AG09319 (cell line): Measurements from ENCODE around the gene AANAT.

Experiments
- DNase-seq: peaks from one replicate; pipeline ENCODE4 v3.0.0-alpha.2; 2010; ENCODE audit warnings: low read depth; ENCODE audit errors: extremely low read depth
- CTCF ChIP-seq: IDR thresholded peaks from 2 replicates; pipeline ENCODE4 v1.5.1; 2011; ENCODE audit warnings: low read depth, mild to moderate bottlenecking, inconsistent platforms, low read length, moderate library complexity

Gene AANAT

DNA sequence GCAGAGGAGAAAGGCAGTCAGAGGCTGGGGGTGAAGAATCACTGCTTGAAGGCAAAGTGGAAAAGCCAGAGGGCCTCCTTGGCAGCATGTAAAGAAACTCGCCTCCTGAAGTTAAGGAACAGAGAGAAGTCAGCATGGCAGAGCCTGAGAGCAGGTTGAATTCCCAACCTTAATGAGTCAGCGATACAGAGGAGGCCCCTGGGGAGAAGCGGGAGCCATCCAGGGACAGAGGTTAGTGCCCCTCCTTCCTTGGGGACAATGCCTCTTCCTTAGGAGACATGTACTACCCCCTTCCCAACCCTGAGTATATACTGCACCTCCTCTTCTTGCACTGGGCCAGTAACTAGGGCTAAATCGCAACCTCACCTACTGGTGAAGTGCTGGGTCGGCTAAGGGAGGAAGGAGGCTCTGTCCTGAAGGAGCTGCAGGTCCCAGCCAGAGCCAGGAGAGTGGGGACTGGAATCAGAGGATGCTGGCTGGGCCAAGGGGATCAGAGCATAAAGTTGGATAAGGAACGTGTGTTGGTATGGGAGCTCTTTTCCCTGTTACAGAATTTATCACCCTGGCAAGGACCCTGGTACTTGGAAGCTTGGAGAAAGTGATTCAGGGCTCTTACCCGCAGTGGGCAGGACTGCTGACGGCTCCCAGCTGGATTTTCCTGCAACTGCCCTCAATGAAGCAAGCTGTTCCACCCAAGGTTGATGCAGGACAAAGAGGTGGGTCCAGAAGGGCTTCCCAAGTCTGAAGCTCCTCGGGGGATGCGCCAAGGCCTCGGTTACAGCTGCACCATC is 5.4 kb upstream of the AANAT start:
- TF ChIP-seq CTCF, result no peak
- DNase-seq, result no peak

- no peak for TF ChIP-seq CTCF
- no peak for DNase-seq
These were observed 4.7 kb upstream of the AANAT start for GRCh38 chr17:76462556-76463290.

DNA sequence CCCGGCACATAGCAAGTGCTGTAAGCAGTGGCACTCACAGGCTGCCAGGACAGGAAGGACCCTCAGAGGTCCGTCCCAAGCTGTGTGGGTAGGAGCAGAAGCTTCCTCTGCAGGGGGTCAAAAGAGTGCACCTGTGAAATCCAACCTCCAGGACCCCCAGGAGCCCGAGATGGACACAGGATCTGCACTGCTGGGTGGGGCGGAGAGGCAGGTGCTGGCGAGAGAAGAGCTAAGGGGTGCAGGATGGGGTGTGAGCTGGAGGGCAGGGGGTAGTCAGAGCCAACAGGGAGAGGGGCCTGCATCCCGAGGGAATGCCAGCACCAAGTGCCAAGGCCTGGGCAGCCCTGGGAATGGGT is 650 bp upstream of the AANAT start:
- TF ChIP-seq CTCF, result no peak
- no peak for DNase-seq

DNA sequence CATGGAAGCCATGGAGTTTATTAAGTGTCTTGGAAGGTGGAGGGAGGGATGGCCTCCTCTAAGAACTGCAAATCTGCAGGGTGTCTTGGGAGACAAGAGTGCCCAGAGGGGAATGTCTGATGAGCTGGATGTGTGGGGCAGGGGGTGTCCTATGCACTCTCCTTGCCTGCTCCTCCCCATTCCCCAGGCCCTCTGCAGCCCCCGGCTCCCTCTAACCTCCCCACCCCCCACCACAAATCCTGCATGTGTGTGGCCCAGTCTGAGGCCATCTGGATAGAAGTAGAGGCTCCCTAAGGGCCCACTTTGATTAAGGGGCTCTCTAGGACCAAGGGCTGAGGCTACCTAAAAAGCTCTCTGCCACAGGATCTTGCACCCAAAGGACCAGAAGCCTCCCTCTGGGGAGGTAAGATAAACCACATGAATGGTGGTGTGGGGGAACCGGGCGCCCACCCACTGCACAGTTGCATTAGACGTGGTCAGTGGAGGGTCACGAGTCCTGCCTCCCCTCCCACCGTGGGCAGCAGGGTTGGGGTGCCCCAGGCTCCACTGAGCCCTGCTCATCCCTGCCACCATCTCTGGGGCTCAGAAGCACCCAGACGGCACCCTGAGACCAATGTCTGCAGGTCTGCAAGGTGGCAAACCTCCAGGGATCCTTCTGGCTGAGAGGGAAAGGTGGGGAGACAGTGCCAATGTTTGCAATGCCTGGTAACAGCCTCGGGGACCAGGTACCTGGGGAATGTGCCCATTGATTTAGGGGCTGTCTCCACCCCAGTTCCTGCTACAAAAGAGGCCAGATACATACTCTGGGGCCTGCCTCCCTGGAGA is 618 bp downstream of the AANAT start:
- no peak for DNase-seq
- no peak for TF ChIP-seq CTCF

- no peak for DNase-seq
- no peak for TF ChIP-seq CTCF
These were observed 1.2 kb downstream of the AANAT start for GRCh38 chr17:76468634-76469010.

- DNase-seq, result no peak
- TF ChIP-seq CTCF, result no peak
These were observed 1.9 kb downstream of the AANAT start for GRCh38 chr17:76469076-76469990.
